Hepatocyte (in vitro differentiated cells): ENCODE results near the gene RER1.

Experiments
- EZH2 ChIP-seq: fragments of 200-600 bp; sonication (generic); IDR thresholded peaks from 2 replicates; pipeline ENCODE4 v1.6.1; 2016; ENCODE audit warnings: antibody characterized with exemption, mild to moderate bottlenecking, borderline replicate concordance
- TF ChIP-seq, protein P1 (sequence below): fragments of 200-600 bp; sonication (generic); IDR thresholded peaks from 2 replicates; pipeline ENCODE4 v1.5.1; 2016; ENCODE audit warnings: antibody characterized with exemption, mild to moderate bottlenecking; ENCODE audit not compliant: poor library complexity

DNA sequence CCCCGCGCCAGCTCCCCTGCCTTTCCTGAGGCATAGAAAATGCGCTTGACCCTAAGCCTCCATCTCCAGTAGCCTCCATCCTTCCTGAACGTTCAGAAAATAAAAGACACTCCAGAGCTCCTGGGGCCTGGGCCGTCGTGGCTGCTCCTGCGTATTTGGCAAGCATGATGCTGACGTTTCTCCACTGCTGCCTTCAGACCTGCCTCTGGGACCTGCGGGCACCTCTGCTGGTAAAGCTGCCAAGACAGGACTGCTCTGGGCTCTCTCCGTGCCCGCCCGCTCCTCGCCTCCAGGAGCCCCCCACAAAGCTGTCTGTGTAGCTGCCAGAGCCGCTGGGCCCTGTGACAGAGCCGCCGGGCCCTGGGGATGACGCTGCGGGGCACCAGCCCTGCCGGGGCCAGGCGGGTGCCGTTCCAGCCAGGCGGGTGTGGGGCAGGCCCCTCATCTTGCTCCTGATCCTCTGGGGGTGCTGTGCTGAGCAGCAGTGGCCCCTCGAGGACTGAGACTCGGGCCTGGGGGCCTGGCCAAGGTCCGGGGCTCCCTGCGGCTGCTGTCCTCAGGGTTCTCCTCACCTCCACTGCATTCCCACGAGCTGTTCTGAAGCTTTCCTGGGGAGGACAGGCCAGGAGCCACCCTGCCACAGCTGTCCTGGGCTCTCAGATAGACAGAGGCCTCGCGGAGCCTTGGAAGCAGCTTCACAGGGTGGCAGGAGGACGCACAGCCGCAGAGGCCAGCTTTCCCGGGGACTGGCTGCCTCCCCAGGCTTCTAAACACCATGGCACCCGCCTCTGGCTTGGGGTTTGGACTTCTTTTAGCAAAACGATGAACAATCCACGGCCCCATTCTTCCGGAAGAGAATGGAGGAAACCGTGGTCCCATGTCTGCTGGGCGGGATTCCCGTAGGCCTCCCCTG is 48.4 kb upstream of the RER1 start:
- TF ChIP-seq, protein P1, sequence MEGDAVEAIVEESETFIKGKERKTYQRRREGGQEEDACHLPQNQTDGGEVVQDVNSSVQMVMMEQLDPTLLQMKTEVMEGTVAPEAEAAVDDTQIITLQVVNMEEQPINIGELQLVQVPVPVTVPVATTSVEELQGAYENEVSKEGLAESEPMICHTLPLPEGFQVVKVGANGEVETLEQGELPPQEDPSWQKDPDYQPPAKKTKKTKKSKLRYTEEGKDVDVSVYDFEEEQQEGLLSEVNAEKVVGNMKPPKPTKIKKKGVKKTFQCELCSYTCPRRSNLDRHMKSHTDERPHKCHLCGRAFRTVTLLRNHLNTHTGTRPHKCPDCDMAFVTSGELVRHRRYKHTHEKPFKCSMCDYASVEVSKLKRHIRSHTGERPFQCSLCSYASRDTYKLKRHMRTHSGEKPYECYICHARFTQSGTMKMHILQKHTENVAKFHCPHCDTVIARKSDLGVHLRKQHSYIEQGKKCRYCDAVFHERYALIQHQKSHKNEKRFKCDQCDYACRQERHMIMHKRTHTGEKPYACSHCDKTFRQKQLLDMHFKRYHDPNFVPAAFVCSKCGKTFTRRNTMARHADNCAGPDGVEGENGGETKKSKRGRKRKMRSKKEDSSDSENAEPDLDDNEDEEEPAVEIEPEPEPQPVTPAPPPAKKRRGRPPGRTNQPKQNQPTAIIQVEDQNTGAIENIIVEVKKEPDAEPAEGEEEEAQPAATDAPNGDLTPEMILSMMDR = no peak
- TF ChIP-seq EZH2 = no peak
